Measurements from ENCODE around the gene TOMM22.

- TF ChIP-seq CTCF (IDR thresholded peaks at IDR 0.05) (no peak), PRDM15 (CRISPR knock-in tag; IDR thresholded peaks at IDR 0.05) (no peak), SP1 (CRISPR knock-in tag; conservative IDR thresholded peaks at IDR 0.05) (no peak), SMAD3 (CRISPR knock-in tag; IDR thresholded peaks at IDR 0.05; ENCODE audit: borderline replicate concordance) (no peak), NR2C2 (CRISPR knock-in tag; IDR thresholded peaks at IDR 0.05) (no peak), MLX (CRISPR knock-in tag; IDR thresholded peaks at IDR 0.05) (no peak), KAT7 (CRISPR knock-in tag; IDR thresholded peaks at IDR 0.05; ENCODE audit: borderline replicate concordance) (no peak), CREB1 (CRISPR knock-in tag; IDR thresholded peaks at IDR 0.05) (no peak), NFYB (CRISPR knock-in tag; conservative IDR thresholded peaks at IDR 0.05; ENCODE audit: low read depth) (no peak), E2F1 (CRISPR knock-in tag; IDR thresholded peaks at IDR 0.05) (no peak), ZNF423 (CRISPR knock-in tag; IDR thresholded peaks at IDR 0.05) (no peak), ZNF232 (CRISPR knock-in tag; IDR thresholded peaks at IDR 0.05) (no peak)
- TF ChIP-seq, protein P1, sequence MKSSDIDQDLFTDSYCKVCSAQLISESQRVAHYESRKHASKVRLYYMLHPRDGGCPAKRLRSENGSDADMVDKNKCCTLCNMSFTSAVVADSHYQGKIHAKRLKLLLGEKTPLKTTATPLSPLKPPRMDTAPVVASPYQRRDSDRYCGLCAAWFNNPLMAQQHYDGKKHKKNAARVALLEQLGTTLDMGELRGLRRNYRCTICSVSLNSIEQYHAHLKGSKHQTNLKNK (CRISPR knock-in tag; IDR thresholded peaks at IDR 0.05): no peak
- TF ChIP-seq, protein P2, sequence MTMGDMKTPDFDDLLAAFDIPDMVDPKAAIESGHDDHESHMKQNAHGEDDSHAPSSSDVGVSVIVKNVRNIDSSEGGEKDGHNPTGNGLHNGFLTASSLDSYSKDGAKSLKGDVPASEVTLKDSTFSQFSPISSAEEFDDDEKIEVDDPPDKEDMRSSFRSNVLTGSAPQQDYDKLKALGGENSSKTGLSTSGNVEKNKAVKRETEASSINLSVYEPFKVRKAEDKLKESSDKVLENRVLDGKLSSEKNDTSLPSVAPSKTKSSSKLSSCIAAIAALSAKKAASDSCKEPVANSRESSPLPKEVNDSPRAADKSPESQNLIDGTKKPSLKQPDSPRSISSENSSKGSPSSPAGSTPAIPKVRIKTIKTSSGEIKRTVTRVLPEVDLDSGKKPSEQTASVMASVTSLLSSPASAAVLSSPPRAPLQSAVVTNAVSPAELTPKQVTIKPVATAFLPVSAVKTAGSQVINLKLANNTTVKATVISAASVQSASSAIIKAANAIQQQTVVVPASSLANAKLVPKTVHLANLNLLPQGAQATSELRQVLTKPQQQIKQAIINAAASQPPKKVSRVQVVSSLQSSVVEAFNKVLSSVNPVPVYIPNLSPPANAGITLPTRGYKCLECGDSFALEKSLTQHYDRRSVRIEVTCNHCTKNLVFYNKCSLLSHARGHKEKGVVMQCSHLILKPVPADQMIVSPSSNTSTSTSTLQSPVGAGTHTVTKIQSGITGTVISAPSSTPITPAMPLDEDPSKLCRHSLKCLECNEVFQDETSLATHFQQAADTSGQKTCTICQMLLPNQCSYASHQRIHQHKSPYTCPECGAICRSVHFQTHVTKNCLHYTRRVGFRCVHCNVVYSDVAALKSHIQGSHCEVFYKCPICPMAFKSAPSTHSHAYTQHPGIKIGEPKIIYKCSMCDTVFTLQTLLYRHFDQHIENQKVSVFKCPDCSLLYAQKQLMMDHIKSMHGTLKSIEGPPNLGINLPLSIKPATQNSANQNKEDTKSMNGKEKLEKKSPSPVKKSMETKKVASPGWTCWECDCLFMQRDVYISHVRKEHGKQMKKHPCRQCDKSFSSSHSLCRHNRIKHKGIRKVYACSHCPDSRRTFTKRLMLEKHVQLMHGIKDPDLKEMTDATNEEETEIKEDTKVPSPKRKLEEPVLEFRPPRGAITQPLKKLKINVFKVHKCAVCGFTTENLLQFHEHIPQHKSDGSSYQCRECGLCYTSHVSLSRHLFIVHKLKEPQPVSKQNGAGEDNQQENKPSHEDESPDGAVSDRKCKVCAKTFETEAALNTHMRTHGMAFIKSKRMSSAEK (CRISPR knock-in tag; IDR thresholded peaks at IDR 0.05; ENCODE audit: borderline replicate concordance): no peak
These were observed 13.2 kb downstream of the TOMM22 start for GRCh38 chr22:38694940-38695339.

Measured in WTC11 (cell line).